ENCODE results near the gene ELFN2. TPM values are rescaled to one million over a fixed set of nuclear protein-coding genes. Genes with fewer than 3 reads are reported as not detected.

Gene ELFN2
- total RNA-seq, 2 experiments from 2014 or later: 0.04 to 0.06 TPM

DNA sequence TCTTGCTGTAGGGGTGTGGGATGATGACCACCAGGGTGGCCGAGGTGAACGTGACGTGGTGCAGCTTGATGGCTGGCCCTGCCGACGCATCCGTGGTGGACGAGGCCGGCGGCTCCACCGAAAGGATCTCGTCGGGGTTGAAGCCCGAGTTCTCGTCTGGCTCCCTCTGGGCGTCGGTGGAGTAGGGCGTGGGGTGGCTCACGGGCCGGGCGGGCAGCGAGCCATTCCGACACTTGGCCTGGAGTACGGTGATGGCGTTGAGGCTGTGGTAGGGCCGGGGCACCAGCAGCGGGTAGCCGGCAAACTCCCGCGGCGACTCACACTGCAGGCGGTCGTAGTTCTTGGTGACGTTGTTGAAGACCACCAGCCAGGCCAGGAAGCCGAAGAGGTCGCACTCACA, 52.7 kb downstream of the ELFN2 start:
- CTCF ChIA-PET: no interaction called here

DNA sequence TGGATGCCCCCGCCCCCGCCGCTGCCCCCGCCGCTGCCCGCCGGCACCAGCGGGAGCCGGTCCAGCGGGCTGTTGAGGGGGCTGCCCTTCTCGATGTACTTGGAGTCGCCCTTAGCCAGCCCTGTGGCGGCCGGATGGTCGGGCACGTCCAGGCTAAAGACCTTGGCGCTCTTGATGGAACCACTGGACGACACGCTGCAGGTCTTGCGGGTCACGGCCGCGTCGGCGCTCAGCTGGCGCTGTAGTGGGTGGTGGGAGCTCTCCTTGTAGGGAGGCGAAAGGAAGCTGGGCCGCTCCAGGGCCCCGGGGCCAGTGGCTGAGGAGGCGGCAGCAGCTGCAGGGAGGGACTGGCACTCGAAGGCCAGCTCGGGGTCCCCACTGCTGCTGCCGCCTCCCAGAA, 53.8 kb downstream of the ELFN2 start:
- POLR2A ChIA-PET: no interaction called here
- CTCF ChIA-PET: no interaction called here

More for the DNA sequence above, 52.7 kb downstream of the ELFN2 start:
- POLR2A ChIA-PET: no interaction called here

DNA sequence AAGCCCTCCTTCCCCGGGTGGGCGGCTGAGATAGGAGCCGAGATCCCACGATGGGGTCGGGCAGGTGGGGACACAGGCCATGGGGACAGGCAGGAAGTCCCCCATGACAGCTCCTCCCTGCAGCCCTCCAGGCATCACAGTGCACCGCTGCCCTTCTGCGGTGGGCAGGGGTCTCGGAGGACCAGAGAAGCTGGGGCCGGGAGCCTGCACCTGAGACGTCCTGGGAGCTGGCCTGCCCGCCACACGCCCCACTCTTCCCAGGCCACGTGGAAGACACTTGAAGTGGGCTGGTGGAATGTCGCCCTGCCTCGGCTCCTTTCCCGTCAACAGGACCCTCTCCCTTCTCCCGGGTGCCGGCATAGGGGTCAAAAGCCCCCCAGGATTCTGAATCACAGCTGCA, 55.4 kb downstream of the ELFN2 start:
- ChIA-PET CTCF (no interaction called here), POLR2A (no interaction called here)

DNA sequence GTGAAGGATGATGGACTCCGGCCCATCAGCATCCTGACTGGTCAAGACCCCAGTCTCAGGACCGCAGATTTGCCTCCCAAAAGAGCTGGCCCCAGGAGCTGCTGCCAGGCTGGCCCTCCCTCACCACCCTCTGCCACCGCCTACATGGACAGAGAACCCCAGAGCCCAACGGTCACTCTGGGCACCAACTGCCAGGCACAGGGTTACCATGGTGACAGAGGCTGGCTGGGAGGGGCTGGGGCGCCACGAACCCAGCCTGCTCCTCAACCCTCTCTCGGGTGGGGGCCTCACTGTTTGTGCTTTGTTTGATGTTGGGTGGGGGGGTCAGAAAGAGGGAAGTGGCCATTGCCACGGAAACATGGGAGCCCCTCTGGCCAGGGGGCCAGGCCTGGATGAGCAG, 55.8 kb downstream of the ELFN2 start:
- CTCF ChIA-PET: no interaction called here
- POLR2A ChIA-PET: no interaction called here

DNA sequence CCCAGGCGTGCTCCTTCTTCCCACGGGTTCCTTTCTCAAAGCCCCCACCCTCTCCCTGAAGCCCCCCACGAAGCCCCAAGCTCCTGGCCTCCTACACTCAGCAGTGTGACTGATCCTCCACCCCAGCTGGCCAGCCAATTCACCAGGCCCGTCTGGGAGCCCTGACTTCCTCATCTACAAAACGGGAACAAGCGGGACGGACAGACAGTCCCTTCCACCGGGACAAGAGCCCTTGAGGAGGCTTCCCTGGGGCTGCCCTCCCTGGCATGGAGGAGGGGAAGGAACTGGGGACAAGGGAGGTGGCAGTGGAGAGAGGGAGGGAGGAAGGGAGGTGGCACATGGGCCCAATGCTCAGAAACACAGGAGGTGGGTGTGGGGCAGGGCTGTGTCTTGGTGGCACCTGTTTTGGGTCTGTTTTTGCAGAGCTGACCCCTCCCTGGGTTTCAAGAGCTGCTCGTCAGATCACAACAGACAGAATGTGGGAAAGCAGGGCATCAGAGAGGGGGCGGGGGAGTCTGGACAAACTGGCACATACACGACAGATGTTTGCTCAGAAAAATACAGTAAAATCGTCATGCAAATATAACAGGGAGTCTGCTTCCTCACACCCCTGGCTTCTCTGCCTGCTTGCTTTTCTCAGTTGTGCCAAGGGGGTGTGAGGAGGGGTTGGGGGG, 56.8 kb downstream of the ELFN2 start:
- POLR2A ChIA-PET: no interaction called here
- CTCF ChIA-PET: no interaction called here

DNA sequence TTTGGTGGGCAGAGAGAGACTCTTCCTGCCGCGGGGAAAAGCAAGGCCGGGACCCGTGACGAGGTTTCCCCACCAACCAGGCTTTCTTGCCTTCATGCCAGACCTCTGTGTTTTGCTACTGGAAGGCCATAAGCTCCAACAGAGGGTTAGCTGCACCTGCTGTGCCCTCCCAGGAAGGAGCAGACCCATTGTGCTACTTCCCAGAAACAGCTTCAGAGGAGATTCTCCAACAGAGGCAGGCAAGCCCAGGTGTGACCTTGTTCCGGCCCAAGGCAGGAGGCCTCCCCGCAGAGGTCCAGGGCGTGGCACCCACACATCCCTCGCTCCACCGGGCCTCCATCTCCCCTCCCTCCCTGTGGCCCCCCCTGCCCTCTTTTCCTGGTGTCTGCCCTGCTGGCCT, 57.8 kb downstream of the ELFN2 start:
- CTCF ChIA-PET: no interaction called here
- POLR2A ChIA-PET: no interaction called here

DNA sequence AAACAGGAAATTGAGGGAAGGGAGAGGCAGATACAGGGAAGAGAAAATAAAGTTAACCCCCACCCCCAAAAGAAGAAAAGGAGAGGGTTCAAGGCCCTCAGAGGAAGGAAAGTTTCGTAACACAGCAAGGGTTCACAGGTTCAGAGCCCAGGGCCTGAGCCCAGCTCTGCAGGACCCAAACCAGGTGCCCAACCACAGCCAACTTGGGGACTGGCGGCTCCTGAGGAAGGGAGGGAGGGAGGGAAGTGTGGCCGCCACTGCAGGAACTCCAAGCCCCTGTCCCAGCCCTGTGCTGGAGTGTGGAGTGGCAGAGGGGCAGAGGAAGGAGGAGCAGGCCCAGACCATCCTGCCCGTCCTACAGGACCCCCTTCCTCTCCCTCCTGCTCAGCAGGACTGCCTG, 59.2 kb downstream of the ELFN2 start:
- POLR2A ChIA-PET: no interaction called here
- CTCF ChIA-PET: no interaction called here

DNA sequence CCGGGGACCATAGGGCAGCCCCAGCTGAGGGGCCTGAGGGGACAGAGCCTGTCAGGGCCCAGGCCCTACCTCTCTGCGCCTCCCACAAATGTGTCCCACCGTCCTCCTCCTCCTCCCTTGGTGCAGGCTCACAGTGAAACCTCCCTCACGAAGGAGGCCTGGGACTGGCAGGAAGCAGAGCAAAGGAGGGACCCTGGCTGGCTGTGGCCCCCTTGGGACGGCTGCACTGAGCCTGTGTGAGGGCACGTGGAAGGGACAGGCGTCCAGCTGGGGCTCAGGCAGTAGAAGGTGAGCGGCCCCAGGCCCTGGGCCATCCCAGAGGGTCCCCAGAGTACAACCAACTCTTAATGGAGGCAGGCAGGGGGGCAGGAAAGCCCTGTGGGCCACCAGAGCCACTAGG, 60.7 kb downstream of the ELFN2 start:
- ChIA-PET CTCF (no interaction called here), POLR2A (no interaction called here)

DNA sequence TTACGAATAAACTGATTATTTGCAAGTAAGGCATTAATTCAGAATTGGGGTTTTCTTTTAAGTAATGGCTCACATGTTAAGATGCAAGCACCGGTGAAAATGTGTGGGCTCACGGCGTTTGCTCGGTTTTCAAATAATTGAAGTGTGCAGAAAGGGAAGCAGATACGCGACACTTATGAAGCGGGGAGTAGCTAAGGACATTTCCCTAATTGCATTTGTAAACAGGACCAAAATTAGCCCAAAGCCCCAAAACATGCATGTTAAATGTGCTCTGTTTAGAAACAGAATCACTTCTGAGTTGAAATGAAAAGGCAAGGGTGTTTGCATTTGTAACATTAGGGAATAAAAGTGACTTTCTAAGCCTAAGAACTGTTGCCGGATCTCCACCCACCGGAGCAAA, 61.3 kb downstream of the ELFN2 start:
- CTCF ChIA-PET: no interaction called here
- POLR2A ChIA-PET: no interaction called here

DNA sequence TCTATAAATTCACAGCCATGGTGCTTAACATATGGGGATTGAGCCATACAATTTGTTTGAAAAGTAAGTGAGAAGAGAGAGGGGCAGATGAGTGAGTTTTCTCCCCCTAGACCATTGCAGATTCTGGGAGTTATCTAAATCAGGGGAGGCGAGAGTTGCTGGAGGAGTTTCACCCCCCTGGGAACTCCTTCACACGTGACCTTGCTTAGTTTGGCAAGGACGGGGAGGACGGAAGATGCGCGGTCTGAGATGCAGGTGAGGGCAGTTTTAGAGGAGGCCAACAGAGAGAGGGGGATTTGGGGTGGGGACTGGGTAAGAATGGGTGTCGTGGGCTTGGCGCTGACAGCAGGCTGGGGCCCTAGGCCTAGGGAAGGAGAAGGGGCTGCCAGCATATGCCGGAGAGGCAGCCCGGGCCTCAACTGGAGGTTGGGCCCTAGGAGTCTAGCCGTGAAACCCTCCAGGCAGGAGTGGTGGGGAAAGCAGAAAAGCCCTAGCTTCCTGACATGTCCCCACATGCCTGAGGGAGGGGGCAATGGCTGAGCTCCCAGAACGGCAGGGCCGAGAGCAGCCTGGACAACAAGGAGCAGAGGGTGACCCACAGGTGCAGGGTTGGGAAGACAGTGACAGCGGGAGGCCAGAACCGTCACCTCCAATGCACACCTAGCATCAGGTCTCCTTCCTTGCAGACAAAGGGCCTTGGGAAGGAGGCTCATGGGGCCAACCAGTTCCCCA, 63.9 kb downstream of the ELFN2 start:
- POLR2A ChIA-PET: no interaction called here
- CTCF ChIA-PET: interaction anchor here (0.8 kb wide), 1 partner anchor 45 kb away, joined by 3 read pairs; no protein-coding TSS in a partner anchor

DNA sequence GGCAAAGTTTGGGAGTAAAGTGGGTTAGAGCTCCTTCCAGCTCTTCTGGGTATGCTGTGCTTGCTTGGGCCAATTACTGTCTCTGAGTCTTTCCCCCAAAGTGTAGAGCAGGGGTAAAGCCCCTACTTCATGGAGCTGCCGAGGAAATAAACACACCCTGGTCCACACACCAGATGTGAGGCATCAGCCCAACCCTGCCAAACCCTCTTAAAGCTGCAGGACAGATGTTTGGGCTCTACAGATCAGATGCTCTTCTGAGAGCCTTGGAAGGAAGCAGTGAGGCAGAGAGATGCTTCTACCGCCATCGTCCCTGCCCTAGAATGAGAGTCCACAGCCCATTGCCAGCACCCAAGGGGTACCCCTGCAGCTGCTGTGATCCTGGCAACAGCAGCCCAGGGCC, 64.7 kb downstream of the ELFN2 start:
- CTCF ChIA-PET: no interaction called here

DNA sequence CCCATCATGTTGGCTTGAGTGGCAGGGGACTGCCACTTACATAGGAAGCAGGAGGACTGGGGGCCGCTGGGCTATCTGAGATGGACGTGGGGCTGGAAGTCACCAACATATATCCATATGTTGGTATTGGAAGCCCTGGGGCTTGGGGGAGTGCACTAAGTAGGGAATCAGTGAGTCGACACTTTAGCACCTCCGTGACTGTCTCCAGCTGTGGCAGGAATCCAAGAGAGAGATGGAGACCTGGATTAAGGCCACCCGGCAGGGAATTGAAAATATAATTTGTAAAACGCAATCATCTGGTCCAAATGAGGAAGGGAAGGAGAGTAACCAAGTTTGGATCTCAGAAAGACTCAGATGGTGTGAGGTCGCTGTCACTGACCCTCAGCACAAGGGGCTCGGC, 68.4 kb downstream of the ELFN2 start:
- CTCF ChIA-PET: interaction anchor here (1.0 kb wide), 1 partner anchor 234 kb away, joined by 3 read pairs; no protein-coding TSS in a partner anchor
- POLR2A ChIA-PET: no interaction called here

More for the DNA sequence above, 64.7 kb downstream of the ELFN2 start:
- POLR2A ChIA-PET: no interaction called here

DNA sequence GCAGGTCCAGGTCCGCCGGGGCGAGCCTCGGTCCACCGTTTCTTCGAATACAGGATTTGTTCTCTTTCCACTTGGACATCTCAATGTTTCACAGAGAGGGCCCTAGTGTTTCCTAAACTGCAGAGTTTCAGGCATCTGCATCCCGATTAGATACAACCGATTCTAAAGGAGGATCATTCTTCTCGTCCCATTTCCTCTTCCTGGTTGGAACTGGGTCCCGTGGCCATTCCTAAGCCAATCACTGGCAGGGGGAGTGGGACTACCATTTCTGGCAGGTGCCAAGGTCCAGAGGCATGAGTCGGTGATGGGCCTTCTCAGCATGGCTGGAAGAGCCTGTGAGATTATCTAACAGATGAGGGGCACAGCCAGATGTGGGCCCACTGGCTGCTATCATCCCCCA, 68.9 kb downstream of the ELFN2 start:
- ChIA-PET CTCF (no interaction called here), POLR2A (no interaction called here)

DNA sequence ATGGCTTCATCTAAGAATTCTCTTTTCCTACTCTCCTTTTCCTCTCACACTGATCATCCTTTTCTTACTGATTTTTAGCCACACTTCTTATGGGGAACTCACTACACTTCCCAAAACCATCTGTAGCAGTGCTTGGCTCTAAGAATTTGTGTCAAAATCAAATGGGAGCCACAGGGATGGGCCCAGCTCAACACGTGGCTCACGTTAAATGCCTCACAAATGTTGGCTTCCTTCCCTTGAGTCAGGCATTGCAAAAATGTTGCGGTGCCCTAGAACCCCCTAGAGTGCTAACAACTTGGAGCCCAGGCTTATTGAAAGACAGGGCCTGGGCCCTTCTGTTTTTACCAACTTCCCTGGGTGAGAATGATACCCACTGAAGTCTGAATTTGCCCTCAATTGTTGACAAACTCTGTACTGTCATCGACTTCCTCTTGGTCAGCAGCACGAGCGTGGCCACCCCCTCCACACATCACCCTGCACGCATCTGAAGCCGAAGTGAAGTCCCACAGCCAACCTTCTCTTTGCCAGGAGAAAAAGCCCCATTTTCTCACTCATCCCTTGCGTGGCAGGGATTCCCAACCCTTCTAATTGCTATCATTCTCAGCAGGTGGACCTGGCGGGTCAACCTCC, 69.7 kb downstream of the ELFN2 start:
- ChIA-PET CTCF (no interaction called here), POLR2A (no interaction called here)

DNA sequence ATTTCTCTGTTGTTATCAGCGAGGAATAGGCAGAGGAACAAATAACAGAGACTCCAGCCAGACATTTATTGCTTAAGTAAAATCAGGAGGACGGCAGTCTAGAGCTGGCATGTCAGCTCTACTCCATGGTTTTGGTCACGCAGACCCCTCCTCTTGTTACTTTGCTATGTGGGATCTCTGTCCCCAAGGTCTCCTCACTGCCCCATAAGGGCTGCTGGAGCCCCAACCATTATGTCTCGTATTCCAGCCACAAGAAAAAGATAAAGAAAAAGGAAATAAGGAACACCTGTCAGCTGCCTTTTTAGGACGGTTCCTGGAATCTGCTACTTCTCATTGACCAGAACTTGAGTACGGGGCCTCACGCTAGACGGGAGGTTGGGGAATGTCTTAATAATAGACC, 70.4 kb downstream of the ELFN2 start:
- POLR2A ChIA-PET: no interaction called here

DNA sequence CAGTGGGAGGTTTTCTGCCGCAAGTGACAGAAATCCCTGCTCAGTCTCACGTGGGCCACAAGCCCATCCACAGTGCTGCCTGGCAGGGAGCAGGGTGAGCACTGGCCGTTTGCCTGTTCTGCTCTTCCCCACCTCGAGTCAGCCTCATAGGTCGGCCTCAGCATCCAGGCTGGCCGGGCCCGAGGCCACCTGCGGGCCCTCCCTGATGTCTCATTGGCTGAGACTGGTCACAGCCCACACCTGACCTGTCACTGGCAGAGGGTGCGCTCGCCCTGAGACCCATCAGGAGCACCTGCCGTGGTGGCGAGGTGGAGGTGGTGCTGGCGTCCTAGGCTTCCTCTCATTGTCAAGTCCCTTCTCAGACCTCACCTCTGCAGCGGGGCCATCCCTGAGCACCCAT, 72.1 kb downstream of the ELFN2 start:
- CTCF ChIA-PET: no interaction called here
- POLR2A ChIA-PET: no interaction called here

More for the DNA sequence above, 70.4 kb downstream of the ELFN2 start:
- CTCF ChIA-PET: no interaction called here

DNA sequence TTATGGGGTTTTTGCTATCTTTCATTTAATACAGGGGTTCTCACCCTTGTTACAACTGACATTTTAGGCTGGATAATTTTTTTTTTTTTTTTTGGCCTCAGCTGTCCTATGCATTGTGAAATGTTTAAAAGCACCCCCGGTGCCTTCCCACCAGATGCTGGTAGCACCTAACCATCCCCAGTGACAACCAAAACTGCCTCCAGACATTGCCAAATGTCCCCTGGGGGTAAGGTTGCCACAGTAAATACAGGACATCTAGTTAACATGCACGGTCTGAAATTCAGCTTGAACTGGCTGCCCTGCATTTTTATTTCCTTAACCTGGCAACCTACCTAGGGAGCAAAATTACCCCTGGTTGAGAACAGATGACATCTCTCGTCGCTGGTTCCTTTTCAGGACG, 72.6 kb downstream of the ELFN2 start:
- ChIA-PET POLR2A (no interaction called here), CTCF (no interaction called here)

DNA sequence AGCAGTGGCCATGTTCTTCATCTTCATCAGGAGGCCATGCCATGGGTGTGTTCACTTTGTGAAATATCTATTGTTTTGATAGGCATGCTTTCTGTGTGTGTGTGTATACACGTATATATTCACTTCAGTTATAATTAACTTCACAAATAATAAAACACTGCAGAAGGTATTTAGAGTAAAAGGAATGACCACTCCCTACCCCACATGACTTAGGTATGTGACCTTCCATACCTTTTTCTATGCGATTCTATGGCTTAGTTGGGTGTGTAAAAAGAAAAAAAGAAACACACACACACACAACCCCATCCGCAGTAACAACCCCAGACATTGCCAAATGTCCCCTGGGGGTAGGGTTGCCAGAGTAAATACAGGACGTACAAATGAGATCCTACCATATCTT, 73.0 kb downstream of the ELFN2 start:
- POLR2A ChIA-PET: no interaction called here
- CTCF ChIA-PET: no interaction called here

DNA sequence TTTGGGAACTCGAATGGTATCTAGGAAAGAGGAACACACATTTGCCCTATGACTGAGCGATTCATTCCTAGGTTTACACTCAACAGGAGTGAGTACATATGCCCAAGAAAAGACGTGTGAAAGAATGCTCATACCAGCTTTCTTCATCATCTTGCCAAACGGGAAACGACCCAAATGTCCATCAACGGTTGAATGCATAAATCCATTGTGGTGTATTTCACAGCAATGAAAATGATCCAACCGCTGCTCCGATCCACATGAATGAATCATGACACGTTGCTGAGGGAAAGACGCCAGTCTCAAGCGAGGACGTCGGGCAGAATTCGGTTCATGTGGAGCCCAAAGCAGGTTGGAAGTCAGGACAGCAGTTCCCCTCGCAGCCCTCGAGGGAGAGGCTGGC, 73.4 kb downstream of the ELFN2 start:
- ChIA-PET CTCF (no interaction called here), POLR2A (no interaction called here)

DNA sequence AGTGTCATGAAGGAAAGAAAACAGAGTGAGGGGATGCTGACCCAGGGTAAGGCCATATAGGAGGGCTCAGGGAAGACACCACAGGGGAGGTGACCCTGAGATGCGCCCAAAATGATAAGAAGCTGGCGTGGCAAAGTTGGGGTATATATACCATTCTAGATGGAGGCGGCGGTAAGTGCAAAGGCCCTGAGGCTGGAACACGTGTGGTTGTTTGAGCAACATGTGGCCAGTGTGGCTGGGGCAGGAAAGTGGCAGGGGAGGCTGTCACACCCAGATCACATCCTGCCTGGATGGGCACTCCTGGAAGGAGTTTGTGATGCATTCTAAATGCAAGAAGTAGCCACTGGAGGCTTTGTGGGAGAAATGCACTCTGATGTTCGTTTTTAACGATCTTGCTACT, 74.8 kb downstream of the ELFN2 start:
- POLR2A ChIA-PET: no interaction called here
- CTCF ChIA-PET: interaction anchor here (1.1 kb wide), 1 partner anchor 35 kb away, joined by 3 read pairs; no protein-coding TSS in a partner anchor

DNA sequence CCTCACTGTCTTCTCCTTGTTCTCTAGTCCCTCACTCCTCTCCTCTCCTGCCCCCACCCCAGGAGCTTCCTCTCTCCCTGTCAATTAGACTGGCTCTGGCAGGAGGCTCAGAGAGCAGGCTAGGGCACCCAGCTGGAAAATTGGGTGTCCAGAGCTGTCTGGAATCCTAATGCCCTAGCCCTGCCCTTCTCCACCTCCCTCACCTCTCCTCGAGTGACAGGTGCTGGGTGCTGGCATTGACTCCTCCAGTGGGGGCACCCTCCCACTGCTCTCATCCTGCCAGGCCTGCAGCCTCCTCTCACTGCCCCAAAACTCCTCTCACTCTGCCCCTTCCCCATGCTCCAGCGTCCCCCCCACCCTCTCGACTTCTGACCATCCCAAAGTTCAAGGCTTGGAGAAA, 76.0 kb downstream of the ELFN2 start:
- ChIA-PET POLR2A (no interaction called here), CTCF (no interaction called here)

All from activated CD8-positive, alpha-beta memory T cell treated with anti-CD3 and anti-CD28 coated beads for 36 hours (primary cell).